HepG2 (cell line): ENCODE data around the gene SH3YL1. TPM values are rescaled to one million over a fixed set of nuclear protein-coding genes. Genes with fewer than 3 reads are reported as not detected.

Experiments
- ATAC-seq: fragments of 200-7000 bp; cut with Tn5 transposase; 3 replicates; pipeline ENCODE4 v1.9.1; 2020; ENCODE audit warnings: mild to moderate bottlenecking, moderate library complexity
- BruUV-seq: library from RNA; stranded (reverse); fragments of 400-500 nt; replicated peaks from 2 replicates; lab custom pipeline; 2021; lab: Mats Ljungman, UMichigan
- CTCF ChIA-PET: fragments of 300-600 bp; formaldehyde crosslinking; extraction: SDS; loops from one replicate; lab custom pipeline; 2021; ENCODE audit warnings: low total read pairs, inconsistent platforms, low intra/inter-chr PET ratio; lab: Yijun Ruan, JAX
- POLR2A ChIA-PET: fragments of 350-600 bp; sonication (Branson Sonifier 250); formaldehyde crosslinking; loops from one replicate; lab custom pipeline; 2020; ENCODE audit warnings: antibody characterized with exemption, inconsistent platforms; lab: Yijun Ruan, JAX
- DNase-seq: peaks from one replicate; pipeline ENCODE4 v3.0.0-alpha.2; 2015; ENCODE audit warnings: low spot score
- FAIRE-seq: peaks from 3 replicates; lab custom pipeline; 2011; peaks lifted over from hg19 to GRCh38; lab: Jason Lieb, UNC
- H2AFZ ChIP-seq: one replicate; pipeline ENCODE4 v1.6.1; 2011; ENCODE audit warnings: low read length, inconsistent platforms
- H3K27ac ChIP-seq: fragments of 300-600 bp; 3 replicates; pipeline ENCODE4 v1.8.0; 2011; ENCODE audit warnings: mixed run types, mild to moderate bottlenecking, mixed read lengths, low read length, inconsistent platforms; ENCODE audit not compliant: insufficient read depth; ENCODE audit errors: extremely low read length
- H3K27me3 ChIP-seq, 2 experiments: fragments of 200-600 bp in 1 of 2; 2 replicates in 1 of 2; 3 replicates in 1 of 2; pipeline versions ENCODE4 v1.6.0 to v1.8.0; 2011; ENCODE audit warnings: low read length in 2 of 2, mild to moderate bottlenecking in 2 of 2, moderate library complexity in 2 of 2, inconsistent platforms in 1 of 2; ENCODE audit not compliant: insufficient read depth in 2 of 2, control insufficient read depth in 1 of 2
- H3K36me3 ChIP-seq, 2 experiments: fragments of 200-600 bp in 1 of 2; replicated peaks in 1 of 2; 2 replicates in 1 of 2; 3 replicates in 1 of 2; pipeline versions ENCODE4 v1.5.1 to v1.8.0; 2011; ENCODE audit warnings: low read length in 2 of 2, inconsistent platforms in 1 of 2; ENCODE audit not compliant: insufficient read depth in 2 of 2, control insufficient read depth in 1 of 2
- H3K4me1 ChIP-seq: 2 replicates; pipeline ENCODE4 v1.5.1; 2012; ENCODE audit warnings: low read length, inconsistent platforms; ENCODE audit not compliant: insufficient read depth
- H3K4me2 ChIP-seq: 2 replicates; pipeline ENCODE4 v1.6.0; 2011; ENCODE audit warnings: low read depth, low read length, inconsistent platforms
- H3K4me3 ChIP-seq, 3 experiments: fragments of 200-600 bp in 1 of 3; sonication (generic), shearing (Covaris generic) in 1 of 3; replicated peaks in 1 of 3; 2 replicates each; pipeline ENCODE4 v1.5.1; 2011 to 2016; ENCODE audit warnings: low read length in 3 of 3, inconsistent platforms in 2 of 3, low read depth in 2 of 3, mild to moderate bottlenecking in 2 of 3, control low read depth in 1 of 3, mixed read lengths in 1 of 3; ENCODE audit not compliant: insufficient read depth in 1 of 3
- H3K79me2 ChIP-seq: one replicate; pipeline ENCODE4 v1.6.1; 2011; ENCODE audit warnings: low read length, inconsistent platforms; ENCODE audit not compliant: insufficient read depth
- H3K9ac ChIP-seq: 2 replicates; pipeline ENCODE4 v1.6.0; 2011; ENCODE audit warnings: mild to moderate bottlenecking, low read depth, low read length, inconsistent platforms; ENCODE audit not compliant: insufficient read depth
- H3K9me3 ChIP-seq: 2 replicates; pipeline ENCODE4 v1.5.1; 2012; ENCODE audit warnings: mild to moderate bottlenecking, low read length
- H4K20me1 ChIP-seq: 2 replicates; pipeline ENCODE4 v1.6.0; 2011; ENCODE audit warnings: inconsistent platforms, mild to moderate bottlenecking, low read length, moderate library complexity; ENCODE audit not compliant: insufficient read depth
- FOXK2 ChIP-seq: fragments of 450-650 bp; IDR thresholded peaks from 2 replicates; pipeline ENCODE4 v1.6.1; 2016
- MAFG ChIP-seq: sonication (generic); formaldehyde crosslinking; IDR thresholded peaks from 2 replicates; pipeline ENCODE4 v1.5.1; 2020; ENCODE audit warnings: mild to moderate bottlenecking, missing genetic modification reagents
- NFKBIZ ChIP-seq: IDR thresholded peaks from 2 replicates; pipeline ENCODE4 v1.6.1; 2018; ENCODE audit warnings: missing genetic modification reagents, missing compliant biosample characterization
- SMAD9 ChIP-seq: sonication (generic); formaldehyde crosslinking; IDR thresholded peaks from 2 replicates; pipeline ENCODE4 v1.5.1; 2020; ENCODE audit warnings: mild to moderate bottlenecking, missing genetic modification reagents
- U2AF1 ChIP-seq: fragments of 200-400 bp; formaldehyde crosslinking; optimal IDR thresholded peaks from 2 replicates; pipeline ENCODE3; 2017; ENCODE audit warnings: mild to moderate bottlenecking, low read depth, low read length
- ZBTB21 ChIP-seq: sonication (generic); formaldehyde crosslinking; IDR thresholded peaks from 2 replicates; pipeline ENCODE4 v1.4.0; 2020; ENCODE audit warnings: missing genetic modification reagents
- ZBTB33 ChIP-seq: sonication (generic); formaldehyde crosslinking; IDR thresholded peaks from 2 replicates; pipeline ENCODE4 v1.4.0; 2020; ENCODE audit warnings: missing genetic modification reagents
- ZBTB38 ChIP-seq: sonication (generic); formaldehyde crosslinking; IDR thresholded peaks from 2 replicates; pipeline ENCODE4 v1.5.1; 2020; ENCODE audit warnings: mild to moderate bottlenecking, missing genetic modification reagents
- ZMYM2 ChIP-seq: sonication (generic); formaldehyde crosslinking; IDR thresholded peaks from 2 replicates; pipeline ENCODE4 v1.8.0; 2022; ENCODE audit warnings: mild to moderate bottlenecking, missing genetic modification reagents
- ZNF451 ChIP-seq: sonication (generic); formaldehyde crosslinking; IDR thresholded peaks from 2 replicates; pipeline ENCODE4 v1.5.0; 2020; ENCODE audit warnings: mild to moderate bottlenecking, missing genetic modification reagents
- ZNF687 ChIP-seq: sonication (generic); formaldehyde crosslinking; IDR thresholded peaks from 2 replicates; pipeline ENCODE4 v1.5.1; 2020; ENCODE audit warnings: mild to moderate bottlenecking, missing genetic modification reagents, moderate library complexity
- ZNF7 ChIP-seq: IDR thresholded peaks from 2 replicates; pipeline ENCODE4 v1.6.1; 2016; ENCODE audit warnings: missing biosample characterization, missing genetic modification reagents
- ZNF772 ChIP-seq: sonication (generic); formaldehyde crosslinking; IDR thresholded peaks from 2 replicates; pipeline ENCODE4 v1.5.0; 2020; ENCODE audit warnings: mild to moderate bottlenecking, missing genetic modification reagents
- WGBS: methylation state at CpG from one replicate; pipeline ENCODE4 v1.1.6; 2017; ENCODE audit warnings: low lambda C conversion rate; 5-methylcytosine and 5-hydroxymethylcytosine counted together
- in situ Hi-C: cut with HindIII; loops from 2 replicates; pipeline ENCODE4 v1.10.0; 2017; ENCODE audit warnings: low pct_unique_long_range_greater_than_20kb; ENCODE audit not compliant: extremely low pct_ligation_motif_present
- intact Hi-C: fragments of 100-400 bp; cut with micrococcal nuclease; formaldehyde crosslinking; loops from one replicate; pipeline ENCODE4 v1.10.0; 2022; ENCODE audit not compliant: unreplicated experiment
- polyA plus RNA-seq, 8 experiments: library from polyadenylated mRNA; depleted of rRNA in 3 of 8; stranded (reverse) in 7 of 8; unstranded in 1 of 8; fragments of >200 nt; fragmentation: Illumina TruSeq in 4 of 8; extraction: Trizol in 4 of 8; gene quantifications; 2 replicates each; pipeline versions ENCODE4 v1.2.1 to v1.2.3, GENCODE V29; 2011 to 2016; ENCODE audit warnings: low read depth in 4 of 8, missing spikeins in 1 of 8, mixed read lengths in 1 of 8; ENCODE audit not compliant: insufficient read depth in 1 of 8
- total RNA-seq, 5 experiments: library from RNA; depleted of rRNA; stranded (reverse); fragments of >200 nt; fragmentation: Illumina TruSeq; extraction: Trizol; gene quantifications; 2 replicates each; pipeline ENCODE4 v1.2.3, GENCODE V29; 2016; ENCODE audit warnings: low read depth in 1 of 5

Gene SH3YL1
- total and polyA plus RNA-seq, 2 of the 13 experiments (the other 11 are each of a cell fraction or from before 2014, with no cell fraction given): 13.0 to 48.2 TPM

GRCh38 chr2:273333-273732 is 9.5 kb upstream of the SH3YL1 start:
- BruUV-seq: no TSS peak
- FAIRE-seq: no peak
- WGBS: 84% methylated on average over 6 of the region's 6 CpGs

GRCh38 chr2:271917-272316 is 8.1 kb upstream of the SH3YL1 start:
- POLR2A ChIA-PET: interaction anchor here (1.4 to 3.1 kb wide), 2 partner anchors 8 to 10 kb away, joined by 3 to 12 read pairs; no protein-coding TSS in a partner anchor
- in situ Hi-C loops: no loop called here
- peak; percentile 29; the same call in 1 of the 2 replicates for TF ChIP-seq ZNF687 (CRISPR knock-in tag)
- peak; percentile 53; the same call in 1 of the 2 replicates for TF ChIP-seq ZBTB38 (CRISPR knock-in tag)
- TF ChIP-seq FOXK2: no peak
- TF ChIP-seq ZNF451: no peak
- TF ChIP-seq ZBTB21 (CRISPR knock-in tag): no peak
- TF ChIP-seq MAFG (CRISPR knock-in tag): no peak
- no peak for TF ChIP-seq ZMYM2
- no peak for TF ChIP-seq U2AF1

More at GRCh38 chr2:273333-273732, 9.5 kb upstream of the SH3YL1 start:
- Histone ChIP-seq H3K79me2 (peaks cover 99% of the 10 kb centered on the region), H3K27ac (no peak overlapping the region), H3K4me3 (no peak overlapping the region), H3K4me1 (peaks cover 49% of the 10 kb centered on the region), H4K20me1 (peaks cover 76% of the 10 kb centered on the region), H3K9me3 (no peaks in the 10 kb centered on the region), H3K27me3 (no peaks in the 10 kb centered on the region), H2AFZ (no peak overlapping the region), H3K4me2 (no peak overlapping the region), H3K9ac (no peak overlapping the region), H3K36me3 (peaks cover 33 to 90% of the 10 kb centered on the region in 2 experiments)
- POLR2A ChIA-PET: interaction anchor here (2.0 kb wide), 1 partner anchor 11 kb away, joined by 7 read pairs; no protein-coding TSS in a partner anchor
- 0 out of 2 replicates have a peak, but pooled peaks have one; percentile 42 for TF ChIP-seq ZBTB38 (CRISPR knock-in tag)
- no peak for TF ChIP-seq NFKBIZ (CRISPR knock-in tag)
- TF ChIP-seq ZNF772 (CRISPR knock-in tag): no peak
- TF ChIP-seq SMAD9 (CRISPR knock-in tag): no peak
- no peak for TF ChIP-seq ZNF7 (CRISPR knock-in tag)
- peak; percentile 76 for TF ChIP-seq ZBTB33 (CRISPR knock-in tag)
- intact Hi-C loops: no loop called here
- in situ Hi-C loops: no loop called here
- ATAC-seq (no peak), DNase-seq (no peak)
- CTCF ChIA-PET: interaction anchor here (1.4 kb wide), 1 partner anchor 27 kb away, joined by 5 read pairs; no protein-coding TSS in a partner anchor

More at GRCh38 chr2:271917-272316, 8.1 kb upstream of the SH3YL1 start:
- Histone ChIP-seq H3K27me3 (no peaks in the 10 kb centered on the region), H3K4me3 (no peak overlapping the region), H2AFZ (no peak overlapping the region), H3K36me3 (peaks cover 25 to 77% of the 10 kb centered on the region in 2 experiments), H3K79me2 (peaks cover 100% of the 10 kb centered on the region), H3K9me3 (no peaks in the 10 kb centered on the region), H4K20me1 (peaks cover 91% of the 10 kb centered on the region), H3K27ac (no peak overlapping the region), H3K4me2 (no peak overlapping the region), H3K4me1 (peaks cover 63% of the 10 kb centered on the region), H3K9ac (no peak overlapping the region)
- no TSS peak for BruUV-seq
- FAIRE-seq (no peak), DNase-seq (no peak), ATAC-seq (no peak)
- CTCF ChIA-PET: no interaction called here
- 95% methylated on average over 12 of the region's 12 CpGs for WGBS
- intact Hi-C loops: no loop called here
